ENCODE measurements around the gene NANOG. TPM values are rescaled to one million over a fixed set of nuclear protein-coding genes. Genes with fewer than 3 reads are reported as not detected.
"Not testable (repeated sequence)": the region's sequence is repeated elsewhere in the genome, so short reads cannot be mapped to it uniquely, and the experiment has no call there.

Gene NANOG
- total RNA-seq, 1 donor from 2014 or later = not detected

- DNase-seq (ENCODE audit: low spot score); intact Hi-C loops (cut with micrococcal nuclease): not testable (repeated sequence)
Observed at GRCh38 chr12:7847226-7848097, 58.3 kb downstream of the NANOG start.

GRCh38 chr12:7848098-7848422 lies 58.9 kb downstream of the NANOG start:
- H3K27ac Mint-ChIP-seq; H3K9me3 Mint-ChIP-seq; H3K36me3 Mint-ChIP-seq (ENCODE audit: low read depth); H3K4me3 Mint-ChIP-seq; intact Hi-C loops (cut with micrococcal nuclease); DNase-seq (ENCODE audit: low spot score): not testable (repeated sequence)
- peaks cover 12% of the 10 kb centered on the region for H3K4me1 Mint-ChIP-seq (ENCODE audit: low read depth)
- H3K27me3 Mint-ChIP-seq (ENCODE audit: insufficient read depth) = peaks cover 18% of the 10 kb centered on the region

More at GRCh38 chr12:7847226-7848097, 58.3 kb downstream of the NANOG start:
- peaks cover 12% of the 10 kb centered on the region for H3K4me1 Mint-ChIP-seq (ENCODE audit: low read depth)
- H3K27me3 Mint-ChIP-seq (ENCODE audit: insufficient read depth) = peaks cover 12% of the 10 kb centered on the region
- not testable (repeated sequence) for H3K27ac Mint-ChIP-seq; H3K36me3 Mint-ChIP-seq (ENCODE audit: low read depth); H3K4me3 Mint-ChIP-seq; H3K9me3 Mint-ChIP-seq

Other genes with a start within 250 kb of the NANOG start
- gene APOBEC1, start 123.5 kb upstream of the NANOG start, total RNA-seq = not detected in 2 replicates
- not detected in 2 replicates for gene GDF3, start 93.6 kb upstream of the NANOG start, total RNA-seq
- not detected in 2 replicates for gene DPPA3, start 78.0 kb upstream of the NANOG start, total RNA-seq
- gene CLEC4C, start 42.0 kb upstream of the NANOG start, total RNA-seq = not detected in 2 replicates
- not detected in 2 replicates for gene NANOGNB, start 24.2 kb upstream of the NANOG start, total RNA-seq
- 0.10 TPM in 1 of 2 replicates, not detected in the other for gene SLC2A14, start 83.5 kb downstream of the NANOG start, total RNA-seq
- 226 and 234 TPM in 2 replicates for gene SLC2A3, start 146.8 kb downstream of the NANOG start, total RNA-seq
- gene FOXJ2, start 243.3 kb downstream of the NANOG start, total RNA-seq = 19.9 and 20.7 TPM in 2 replicates